Smooth muscle cell of the coronary artery (primary cell): ENCODE results near the gene SUGT1. TPM values are rescaled to one million over a fixed set of nuclear protein-coding genes. Genes with fewer than 3 reads are reported as not detected.

ENCODE experiments used
- total RNA-seq: library from RNA; depleted of rRNA; stranded (reverse); fragments of >200 nt; gene quantifications from 2 replicates; pipeline ENCODE4 v1.2.3, GENCODE V29; 2014; ENCODE audit warnings: low replicate concordance

Gene SUGT1
- total RNA-seq, result 19.4 and 40.9 TPM in 2 replicates

DNA sequence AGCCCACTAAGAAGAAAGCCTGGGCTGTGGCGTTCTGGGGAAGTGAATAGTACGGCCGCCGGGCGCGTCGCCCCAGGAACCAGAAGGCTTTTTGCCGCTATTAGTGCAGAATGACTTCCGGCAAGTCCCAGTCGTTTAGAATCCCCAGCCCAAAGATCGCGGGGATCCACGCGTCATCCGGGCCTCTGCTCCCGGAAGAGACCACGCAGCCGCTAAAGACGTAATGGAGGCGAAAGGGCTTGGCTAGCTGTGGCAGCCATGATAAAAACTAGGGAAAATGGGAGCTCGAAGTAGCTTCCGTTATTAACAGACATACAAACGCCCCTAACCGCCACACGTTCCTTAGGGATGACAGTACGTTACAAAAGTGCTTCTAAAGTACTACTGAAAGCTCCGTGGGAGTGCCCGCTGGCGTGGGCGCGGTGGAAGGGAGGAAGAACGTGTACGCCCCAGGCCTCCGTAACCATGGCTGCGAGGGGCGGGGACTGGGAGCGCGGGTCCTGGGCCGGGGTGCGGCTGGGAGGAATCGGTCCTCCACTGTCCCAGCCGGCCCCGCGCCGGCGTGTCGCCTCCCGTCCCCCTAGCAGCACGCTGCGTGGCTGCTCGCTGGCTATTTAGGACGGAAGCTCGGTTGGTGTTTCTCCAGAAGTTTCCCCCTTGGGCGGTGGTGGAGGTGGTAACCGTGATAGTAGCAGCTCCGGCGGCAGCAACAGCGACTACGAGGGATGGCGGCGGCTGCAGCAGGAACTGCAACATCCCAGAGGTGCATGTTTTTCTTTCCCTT lies at the start of gene SUGT1:
Gene SUGT1 (plus strand): TSS at position 641 of the 784 bp plus-strand sequence. CDS start 85 bp downstream, at position 726.

DNA sequence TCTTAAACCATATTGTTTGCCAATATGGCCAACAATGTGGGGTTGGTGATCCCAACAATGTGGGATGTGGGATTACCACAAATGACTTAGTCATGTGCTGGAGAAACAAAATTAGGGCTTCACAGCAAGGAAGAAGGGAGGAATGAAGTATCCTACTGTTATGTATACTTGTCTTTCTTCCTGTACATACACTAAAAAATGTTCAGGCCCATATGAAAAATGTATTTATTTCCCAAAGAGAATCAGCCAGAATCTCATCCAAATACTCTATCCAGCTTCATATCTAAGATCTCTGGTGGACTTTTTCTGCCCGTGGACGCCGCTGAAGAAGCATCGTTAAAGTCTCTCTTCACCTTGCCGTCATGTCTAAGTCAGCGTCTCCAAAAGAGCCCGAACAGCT lies 10.5 kb upstream of the SUGT1 start, which contains the start of gene HNRNPA1L2:
Gene HNRNPA1L2 (plus strand): TSS at position 301 of the 400 bp plus-strand sequence. CDS start 62 bp downstream, at position 363.

GRCh38 chr13:52739468-52740071 lies 86.9 kb downstream of the SUGT1 start, which contains the start of gene CNMD:
Gene CNMD, minus strand, starts transcription at chr13:52739820. Its CDS starts 119 bp downstream, at chr13:52739701.

Other genes with a start within 250 kb of the SUGT1 start
- gene THSD1, start 246.7 kb upstream of the SUGT1 start, total RNA-seq, result 11.2 and 11.7 TPM in 2 replicates
- gene VPS36, start 202.2 kb upstream of the SUGT1 start, total RNA-seq, result 14.3 and 17.5 TPM in 2 replicates
- 2.1 and 10.5 TPM in 2 replicates for gene CKAP2, start 197.4 kb upstream of the SUGT1 start, total RNA-seq
- gene HNRNPA1L2, start 10.4 kb upstream of the SUGT1 start, total RNA-seq, result 1.9 and 3.8 TPM in 2 replicates
- gene CNMD, start 87.0 kb downstream of the SUGT1 start, total RNA-seq, result not detected in 2 replicates
- gene PCDH8, start 195.8 kb downstream of the SUGT1 start, total RNA-seq, result not detected in 2 replicates